Right lobe of liver (tissue), 6 donors: Measurements from ENCODE around the gene SEZ6. TPM values are rescaled to one million over a fixed set of nuclear protein-coding genes. Genes with fewer than 3 reads are reported as not detected.
A peak's percentile ranks its signal among the peaks of the same experiment; 100 is the strongest.

Experiments
- ATAC-seq, 4 donors: fragments of 200-7000 bp; cut with Tn5 transposase; one replicate each; pipeline ENCODE4 v1.9.1; 2020; ENCODE audit warnings: mild to moderate bottlenecking in 4 of 4, moderate library complexity in 4 of 4
- DNase-seq, 3 donors: peaks; one replicate each; pipeline ENCODE4 v3.0.0-alpha.2; 2020
- H3K27ac ChIP-seq, 3 donors: fragments of 200-600 bp; one replicate each; pipeline ENCODE4 v1.8.0; 2022
- H3K27me3 ChIP-seq, 2 donors: fragments of 200-600 bp; one replicate each; pipeline ENCODE4 v1.8.0; 2022
- H3K36me3 ChIP-seq, 4 donors: fragments of 200-600 bp; sonication (generic) in 1 of 4; one replicate each; pipeline versions ENCODE4 v1.5.1 to v1.8.0; 2017 to 2022; ENCODE audit warnings: control low read depth in 1 of 4
- H3K4me1 ChIP-seq, 4 donors: fragments of 200-600 bp; sonication (generic) in 1 of 4; one replicate each; pipeline versions ENCODE4 v1.5.1 to v1.8.0; 2017 to 2022; ENCODE audit warnings: control low read depth in 1 of 4
- H3K4me3 ChIP-seq, 3 donors: fragments of 200-600 bp; one replicate each; pipeline ENCODE4 v1.8.0; 2022
- H3K9me3 ChIP-seq, 4 donors: fragments of 200-600 bp; sonication (generic) in 1 of 4; one replicate each; pipeline versions ENCODE4 v1.5.1 to v1.8.0; 2017 to 2022; ENCODE audit warnings: control low read depth in 1 of 4
- CTCF ChIP-seq, 4 donors: fragments of 200-600 bp in 3 of 4; fragments of 450-650 bp in 1 of 4; IDR thresholded peaks; one replicate each; pipeline versions ENCODE4 v1.5.1 to v1.8.0; 2016 to 2022; ENCODE audit warnings: antibody characterized with exemption in 4 of 4, mild to moderate bottlenecking in 2 of 4
- POLR2A ChIP-seq: fragments of 450-650 bp; IDR thresholded peaks from one replicate; pipeline ENCODE4 v1.6.1; 2017; ENCODE audit warnings: antibody characterized with exemption, mild to moderate bottlenecking
- WGBS: methylation state at CpG from one replicate; pipeline ENCODE4 v1.1.6; 2018; ENCODE audit warnings: low coverage, low lambda C conversion rate; ENCODE audit not compliant: insufficient coverage; ENCODE audit errors: missing lambda C conversion rate; 5-methylcytosine and 5-hydroxymethylcytosine counted together
- intact Hi-C, 2 donors: fragments of 100-400 bp; cut with DNase I; formaldehyde crosslinking; loops; one replicate each; pipeline versions ENCODE4 v1.11.2 to v1.14.1; 2022
- total RNA-seq, 6 experiments: library from RNA; depleted of rRNA in 2 of 6; stranded (reverse); fragments of >200 nt in 2 of 6; fragmentation: NEBNext Ultra II Directional in 3 of 6; extraction: Animal tissue kit (Norgen Biotek cat#: 25700) in 3 of 6; gene quantifications; one replicate each; pipeline versions ENCODE4 v1.1.0 to v1.2.4, GENCODE V29; 2016 to 2023
- donor health status: DM: no; HTN: yes; CAD: no.
- donor health status: DM: no; HTN: no; CAD: no.
- donor health status: DM: no; HTN: no; CAD: no.
- donor health status: DM: no; HTN: yes; CAD: no.
- donor health status: DM: no; HTN: yes; CAD: no.

SEZ6 gene
- total RNA-seq, 6 experiments from 2014 or later: not detected

DNA sequence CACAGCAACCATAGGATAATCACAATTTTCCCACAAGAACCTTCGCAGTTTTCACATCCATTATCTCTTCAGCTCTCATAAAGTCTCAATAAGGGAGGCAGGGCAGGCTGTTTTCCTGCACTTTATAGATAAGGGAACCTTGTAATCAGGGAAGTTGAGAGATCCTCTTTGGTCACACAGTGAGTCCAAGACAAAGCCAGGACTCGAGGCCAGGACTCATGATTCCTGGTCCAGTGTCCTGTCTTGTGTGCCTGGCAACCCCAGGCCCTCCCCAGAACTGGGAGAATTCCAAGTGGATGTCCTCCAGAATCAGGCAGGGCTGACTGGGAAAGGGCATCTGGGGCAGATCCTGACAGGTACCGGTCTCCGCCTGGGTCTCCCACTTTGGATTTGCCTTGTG lies 31.4 kb downstream of the SEZ6 start:
- H3K27me3 ChIP-seq: no peaks in the 10 kb centered on the region
- H3K4me1 ChIP-seq: peaks cover 0 to 48% (median 9%) of the 10 kb centered on the region in 4 donors
- DNase-seq (peak in 1 of 3 donors; percentile 76), ATAC-seq (peak; percentile 6 to 50 (median 10))
- no peaks in the 10 kb centered on the region for H3K9me3 ChIP-seq
- intact Hi-C loops: no loop called here
- no peak overlapping the region for H3K4me3 ChIP-seq
- no peak overlapping the region for H3K27ac ChIP-seq
- 45% methylated on average over 3 of the region's 4 CpGs for WGBS
- TF ChIP-seq CTCF (IDR thresholded peaks at IDR 0.05) (no peak), POLR2A (no peak)
- H3K36me3 ChIP-seq: no peaks in the 10 kb centered on the region

- Histone ChIP-seq H3K4me3 (no peak overlapping the region), H3K9me3 (no peaks in the 10 kb centered on the region), H3K36me3 (no peaks in the 10 kb centered on the region), H3K27ac (no peak overlapping the region), H3K27me3 (no peaks in the 10 kb centered on the region), H3K4me1 (peaks cover 0 to 58% (median 9%) of the 10 kb centered on the region in 4 donors)
- TF ChIP-seq POLR2A: no peak
- TF ChIP-seq CTCF (IDR thresholded peaks at IDR 0.05): no peak
- ATAC-seq (no peak), DNase-seq (no peak)
- WGBS: no CpG with 5 or more reads among the region's 2 CpGs
- intact Hi-C loops: no loop called here
Observed at GRCh38 chr17:28973425-28973824, 32.4 kb downstream of the SEZ6 start.

- Histone ChIP-seq H3K4me1 (peaks cover 0 to 60% (median 9%) of the 10 kb centered on the region in 4 donors), H3K27me3 (no peaks in the 10 kb centered on the region), H3K36me3 (no peaks in the 10 kb centered on the region), H3K9me3 (no peaks in the 10 kb centered on the region), H3K4me3 (no peak overlapping the region), H3K27ac (no peak overlapping the region)
- no peak for TF ChIP-seq POLR2A
- intact Hi-C loops: no loop called here
- DNase-seq (no peak), ATAC-seq (no peak)
- WGBS: 77% methylated on average over 5 of the region's 10 CpGs
Observed at GRCh38 chr17:28972437-28972836, 33.4 kb downstream of the SEZ6 start.

GRCh38 chr17:28970879-28971278 lies 35.0 kb downstream of the SEZ6 start:
- peaks cover 0 to 60% (median 9%) of the 10 kb centered on the region in 4 donors for H3K4me1 ChIP-seq
- no peak for TF ChIP-seq POLR2A
- TF ChIP-seq CTCF (IDR thresholded peaks at IDR 0.05): no peak
- 24% methylated on average over 6 of the region's 6 CpGs for WGBS

DNA sequence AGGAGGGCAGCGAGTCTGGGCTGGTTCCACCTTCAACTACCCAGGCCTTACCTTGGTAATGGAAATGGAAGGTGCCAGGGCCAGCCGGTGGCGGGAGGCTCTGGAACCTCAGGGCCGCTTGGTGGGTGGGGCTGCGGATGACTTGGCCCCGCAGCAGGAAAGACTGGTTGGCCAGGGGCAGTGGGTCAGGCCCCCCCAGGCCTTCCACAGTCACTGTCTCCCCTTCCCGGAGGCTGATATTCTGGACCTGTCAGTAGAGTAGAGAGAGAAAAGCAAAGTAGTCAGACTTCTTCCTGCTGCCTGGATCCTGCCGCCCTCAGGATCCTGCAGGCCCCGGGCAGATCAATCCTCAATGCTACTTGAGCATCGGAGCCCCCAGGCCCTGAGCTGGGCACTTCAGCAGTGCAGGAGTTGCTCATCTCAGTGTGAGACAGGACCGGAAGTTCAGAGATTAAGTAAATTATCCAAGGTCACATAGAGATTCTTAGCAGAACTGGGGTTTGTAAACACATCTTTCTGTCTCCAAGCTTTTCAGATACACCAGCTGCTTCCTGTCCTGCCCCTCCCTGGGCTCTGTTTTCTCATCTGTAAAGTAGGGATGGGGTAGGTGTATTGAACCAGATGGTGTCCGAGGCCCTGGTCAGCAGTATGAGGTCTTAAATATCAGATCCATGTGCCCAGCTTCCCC lies 36.0 kb downstream of the SEZ6 start:
- no peak overlapping the region for H3K4me3 ChIP-seq
- H3K4me1 ChIP-seq: peaks cover 0 to 55% (median 9%) of the 10 kb centered on the region in 4 donors
- no peak for DNase-seq
- ATAC-seq: no peak
- no peaks in the 10 kb centered on the region for H3K27me3 ChIP-seq
- H3K27ac ChIP-seq: peak overlapping the region in 1 of 3 donors; percentile 21
- no peaks in the 10 kb centered on the region for H3K9me3 ChIP-seq
- no peaks in the 10 kb centered on the region for H3K36me3 ChIP-seq
- TF ChIP-seq POLR2A (no peak), CTCF (IDR thresholded peaks at IDR 0.05) (no peak)
- WGBS: 62% methylated on average over 4 of the region's 12 CpGs
- intact Hi-C loops: loop anchor here (2.0 to 5.0 kb wide), 2 partner anchors 142 to 143 kb away; no protein-coding TSS in a partner anchor

More at GRCh38 chr17:28970879-28971278, 35.0 kb downstream of the SEZ6 start:
- intact Hi-C loops: no loop called here
- Histone ChIP-seq H3K27ac (peak overlapping the region in 2 of 3 donors; percentile 32 to 58), H3K9me3 (no peaks in the 10 kb centered on the region), H3K4me3 (no peak overlapping the region), H3K36me3 (no peaks in the 10 kb centered on the region), H3K27me3 (no peaks in the 10 kb centered on the region)
- DNase-seq (peak in 2 of 3 donors; percentile 76 to 89), ATAC-seq (peak; percentile 81 to 88 (median 84))
